ENCODE data around the gene BCOR. TPM values are rescaled to one million over a fixed set of nuclear protein-coding genes. Genes with fewer than 3 reads are reported as not detected.

The BCOR gene
- total RNA-seq, 1 experiment from 2014 or later = 21.8 TPM

DNA sequence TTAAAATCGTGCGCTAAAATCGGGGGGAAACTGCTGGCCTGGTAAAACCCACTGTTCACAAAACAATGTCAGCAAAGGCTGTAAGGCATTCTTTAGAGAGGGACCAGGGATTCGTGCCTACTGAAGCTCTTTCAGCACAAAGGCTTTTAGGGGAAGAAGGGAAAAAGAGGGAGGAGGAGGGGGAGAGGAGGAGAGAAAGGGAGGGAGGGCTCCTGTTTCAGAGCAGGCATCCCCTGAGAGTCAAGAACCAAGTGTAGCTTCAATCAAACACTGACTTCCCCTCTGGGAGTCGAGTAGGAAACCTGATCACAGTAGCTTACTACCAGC is 9.5 kb downstream of the BCOR start:
- Histone ChIP-seq H3K79me2 (ENCODE audit: low read length) (peaks cover 96% of the 10 kb centered on the region), H3K4me2 (ENCODE audit: low read length) (no peak overlapping the region), H3K27me3 (ENCODE audit: low read length) (no peaks in the 10 kb centered on the region), H2AFZ (ENCODE audit: low read length) (no peak overlapping the region), H4K20me1 (ENCODE audit: low read length) (peaks cover 11% of the 10 kb centered on the region; the same call in 1 of the 2 replicates), H3K27ac (ENCODE audit: low read length) (no peak overlapping the region), H3K4me3 (ENCODE audit: low read length) (no peak overlapping the region), H3K9me3 (ENCODE audit: low read length) (no peaks in the 10 kb centered on the region), H3F3A (ENCODE audit: low read length, unreplicated experiment) (no peaks in the 10 kb centered on the region), H3K4me1 (ENCODE audit: insufficient read depth, low read length) (peaks cover 66% of the 10 kb centered on the region), H3K9ac (ENCODE audit: low read length) (no peak overlapping the region), H3K36me3 (ENCODE audit: low read depth, low read length) (no peaks in the 10 kb centered on the region), H3K9me2 (replicated peaks; ENCODE audit: low read length) (no peaks in the 10 kb centered on the region)
- no TSS peak for BruUV-seq (replicated peaks)
- TF ChIP-seq, protein P1, sequence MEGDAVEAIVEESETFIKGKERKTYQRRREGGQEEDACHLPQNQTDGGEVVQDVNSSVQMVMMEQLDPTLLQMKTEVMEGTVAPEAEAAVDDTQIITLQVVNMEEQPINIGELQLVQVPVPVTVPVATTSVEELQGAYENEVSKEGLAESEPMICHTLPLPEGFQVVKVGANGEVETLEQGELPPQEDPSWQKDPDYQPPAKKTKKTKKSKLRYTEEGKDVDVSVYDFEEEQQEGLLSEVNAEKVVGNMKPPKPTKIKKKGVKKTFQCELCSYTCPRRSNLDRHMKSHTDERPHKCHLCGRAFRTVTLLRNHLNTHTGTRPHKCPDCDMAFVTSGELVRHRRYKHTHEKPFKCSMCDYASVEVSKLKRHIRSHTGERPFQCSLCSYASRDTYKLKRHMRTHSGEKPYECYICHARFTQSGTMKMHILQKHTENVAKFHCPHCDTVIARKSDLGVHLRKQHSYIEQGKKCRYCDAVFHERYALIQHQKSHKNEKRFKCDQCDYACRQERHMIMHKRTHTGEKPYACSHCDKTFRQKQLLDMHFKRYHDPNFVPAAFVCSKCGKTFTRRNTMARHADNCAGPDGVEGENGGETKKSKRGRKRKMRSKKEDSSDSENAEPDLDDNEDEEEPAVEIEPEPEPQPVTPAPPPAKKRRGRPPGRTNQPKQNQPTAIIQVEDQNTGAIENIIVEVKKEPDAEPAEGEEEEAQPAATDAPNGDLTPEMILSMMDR (conservative IDR thresholded peaks at IDR 0.05; ENCODE audit: low read depth, low read length) = no peak
- no peak for TF ChIP-seq EZH2phosphoT487 (IDR thresholded peaks at IDR 0.05; ENCODE audit: borderline replicate concordance, low read length)
- TF ChIP-seq EZH2 (IDR thresholded peaks at IDR 0.05; ENCODE audit: low read length, unreplicated experiment) = no peak
- CTCF ChIA-PET = no interaction called here
- POLR2A ChIA-PET (ENCODE audit: unreplicated experiment) = no interaction called here
- DNase-seq (no peak), ATAC-seq (no peak)
- intact Hi-C loops (cut with micrococcal nuclease) = no loop called here

DNA sequence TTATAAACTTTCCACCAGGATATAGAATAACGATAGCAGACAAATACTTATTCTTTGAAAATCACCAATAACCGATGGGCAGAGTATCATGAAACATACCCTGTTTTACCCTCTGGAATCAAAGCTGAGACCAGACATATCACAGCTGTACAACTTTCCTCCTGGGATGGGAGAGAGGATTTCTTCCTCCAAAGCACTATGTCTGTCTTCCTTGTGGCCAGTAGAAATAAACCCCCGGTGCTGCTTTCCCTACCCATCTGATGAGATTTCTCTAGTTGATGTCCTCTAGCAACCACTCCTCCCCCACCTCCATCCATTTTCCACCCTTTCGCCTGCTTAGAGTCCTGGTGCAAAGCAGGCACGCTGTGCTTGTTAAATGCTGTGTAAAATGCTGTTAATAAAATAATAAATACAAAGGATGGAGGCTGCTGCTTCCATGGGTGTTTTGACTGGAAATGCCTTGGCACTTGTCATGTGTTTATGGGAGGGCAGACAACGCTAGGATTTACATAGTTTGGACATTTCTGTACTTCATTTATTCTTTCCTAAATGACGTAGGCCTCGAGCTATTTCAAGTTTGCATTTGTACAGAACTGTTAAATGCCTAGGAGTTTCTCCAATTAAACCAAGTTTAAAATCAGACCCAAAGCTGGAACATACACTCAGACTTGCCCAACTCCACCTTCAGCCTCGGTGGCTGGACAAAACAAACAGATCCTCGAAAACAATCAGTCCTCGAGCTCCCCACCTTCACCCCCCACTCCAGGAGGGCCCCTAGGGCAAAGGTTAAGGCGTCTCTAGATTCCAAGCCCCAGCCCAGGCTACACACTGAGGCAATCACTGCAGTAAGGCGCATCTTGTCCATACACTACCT is 10.1 kb downstream of the BCOR start:
- Histone ChIP-seq H3K4me2 (ENCODE audit: low read length) (no peak overlapping the region), H3K4me3 (ENCODE audit: low read length) (no peak overlapping the region), H3F3A (ENCODE audit: low read length, unreplicated experiment) (no peaks in the 10 kb centered on the region), H3K79me2 (ENCODE audit: low read length) (peaks cover 96% of the 10 kb centered on the region), H3K27me3 (ENCODE audit: low read length) (no peaks in the 10 kb centered on the region), H2AFZ (ENCODE audit: low read length) (no peak overlapping the region), H3K36me3 (ENCODE audit: low read depth, low read length) (no peaks in the 10 kb centered on the region), H3K27ac (ENCODE audit: low read length) (no peak overlapping the region), H3K9me2 (replicated peaks; ENCODE audit: low read length) (no peaks in the 10 kb centered on the region), H3K9me3 (ENCODE audit: low read length) (no peaks in the 10 kb centered on the region), H4K20me1 (ENCODE audit: low read length) (peaks cover 11% of the 10 kb centered on the region; the same call in 1 of the 2 replicates), H3K4me1 (ENCODE audit: insufficient read depth, low read length) (peaks cover 60% of the 10 kb centered on the region), H3K9ac (ENCODE audit: low read length) (no peak overlapping the region)
- ATAC-seq = no peak
- no peak for TF ChIP-seq EZH2 (IDR thresholded peaks at IDR 0.05; ENCODE audit: low read length, unreplicated experiment)
- TF ChIP-seq, protein P1 (conservative IDR thresholded peaks at IDR 0.05; ENCODE audit: low read depth, low read length) = no peak
- no peak for TF ChIP-seq EZH2phosphoT487 (IDR thresholded peaks at IDR 0.05; ENCODE audit: borderline replicate concordance, low read length)
- no TSS peak for BruUV-seq (replicated peaks)
- intact Hi-C loops (cut with micrococcal nuclease) = no loop called here
- no peak for DNase-seq
- CTCF ChIA-PET = no interaction called here
- POLR2A ChIA-PET (ENCODE audit: unreplicated experiment) = no interaction called here
